ENCODE measurements around the gene AASDH. TPM values are rescaled to one million over a fixed set of nuclear protein-coding genes. Genes with fewer than 3 reads are reported as not detected.

The AASDH gene
- polyA plus RNA-seq, 1 donor (not counting 4 experiments of a cell fraction or from before 2014, with no cell fraction given), result 15.5 TPM

- Histone ChIP-seq H3K4me3 (ENCODE audit: control insufficient read depth in 2 of 3, extremely low read depth in 1 of 3, insufficient read depth in 2 of 3, low read depth in 1 of 3, low read length in 3 of 3) (no peak overlapping the region), H3K27me3 (ENCODE audit: control insufficient read depth, extremely low read depth, insufficient read depth, low read length) (no peaks in the 10 kb centered on the region), H4K20me1 (ENCODE audit: control insufficient read depth, extremely low read depth, insufficient read depth, low read length) (no peaks in the 10 kb centered on the region), H3K4me1 (ENCODE audit: control insufficient read depth, extremely low read depth, insufficient read depth, low read length) (peaks cover 7% of the 10 kb centered on the region), H2AFZ (ENCODE audit: control insufficient read depth, low read length) (no peak overlapping the region), H3K4me2 (ENCODE audit: control insufficient read depth, extremely low read depth, insufficient read depth, low read depth, low read length) (no peak overlapping the region), H3K9ac (ENCODE audit: control insufficient read depth, extremely low read depth, insufficient read depth, low read length) (no peak overlapping the region), H3K79me2 (ENCODE audit: control insufficient read depth, insufficient read depth, low read length) (peaks cover 17% of the 10 kb centered on the region), H3K36me3 (ENCODE audit: control insufficient read depth in 2 of 2, extremely low read depth in 1 of 2, insufficient read depth in 2 of 2, low read length in 2 of 2) (peaks cover 3 to 7% of the 10 kb centered on the region in 2 experiments), H3K27ac (ENCODE audit: control insufficient read depth, insufficient read depth, low read length) (no peak overlapping the region), H3K9me1 (ENCODE audit: control insufficient read depth, extremely low read depth, insufficient read depth, low read length) (no peaks in the 10 kb centered on the region), H3K9me3 (ENCODE audit: control insufficient read depth, low read depth, low read length) (no peaks in the 10 kb centered on the region)
- dilution Hi-C loops (cut with MboI; ENCODE audit: extremely low pct_ligation_motif_present, low sequenced_read_pairs), result no loop called here
- TF ChIP-seq, protein P1, sequence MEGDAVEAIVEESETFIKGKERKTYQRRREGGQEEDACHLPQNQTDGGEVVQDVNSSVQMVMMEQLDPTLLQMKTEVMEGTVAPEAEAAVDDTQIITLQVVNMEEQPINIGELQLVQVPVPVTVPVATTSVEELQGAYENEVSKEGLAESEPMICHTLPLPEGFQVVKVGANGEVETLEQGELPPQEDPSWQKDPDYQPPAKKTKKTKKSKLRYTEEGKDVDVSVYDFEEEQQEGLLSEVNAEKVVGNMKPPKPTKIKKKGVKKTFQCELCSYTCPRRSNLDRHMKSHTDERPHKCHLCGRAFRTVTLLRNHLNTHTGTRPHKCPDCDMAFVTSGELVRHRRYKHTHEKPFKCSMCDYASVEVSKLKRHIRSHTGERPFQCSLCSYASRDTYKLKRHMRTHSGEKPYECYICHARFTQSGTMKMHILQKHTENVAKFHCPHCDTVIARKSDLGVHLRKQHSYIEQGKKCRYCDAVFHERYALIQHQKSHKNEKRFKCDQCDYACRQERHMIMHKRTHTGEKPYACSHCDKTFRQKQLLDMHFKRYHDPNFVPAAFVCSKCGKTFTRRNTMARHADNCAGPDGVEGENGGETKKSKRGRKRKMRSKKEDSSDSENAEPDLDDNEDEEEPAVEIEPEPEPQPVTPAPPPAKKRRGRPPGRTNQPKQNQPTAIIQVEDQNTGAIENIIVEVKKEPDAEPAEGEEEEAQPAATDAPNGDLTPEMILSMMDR (optimal IDR thresholded peaks at IDR 0.05 in 1 of 3, IDR thresholded peaks at IDR 0.05 in 1 of 3, conservative IDR thresholded peaks at IDR 0.05 in 1 of 3; ENCODE audit: extremely low read depth in 1 of 3, insufficient read depth in 2 of 3, low read length in 3 of 3), result no peak
- TF ChIP-seq EZH2 (IDR thresholded peaks at IDR 0.05; ENCODE audit: low read length), result no peak
- FAIRE-seq (no peak), DNase-seq (ENCODE audit: low read depth, low spot score) (no peak)
Observed at GRCh38 chr4:56405016-56405415, 17.7 kb upstream of the AASDH start.

GRCh38 chr4:56400560-56400959 lies 13.3 kb upstream of the AASDH start:
- Histone ChIP-seq H3K4me1 (ENCODE audit: control insufficient read depth, extremely low read depth, insufficient read depth, low read length) (no peaks in the 10 kb centered on the region), H3K9me3 (ENCODE audit: control insufficient read depth, low read depth, low read length) (no peaks in the 10 kb centered on the region), H4K20me1 (ENCODE audit: control insufficient read depth, extremely low read depth, insufficient read depth, low read length) (no peaks in the 10 kb centered on the region), H3K27ac (ENCODE audit: control insufficient read depth, insufficient read depth, low read length) (no peak overlapping the region), H2AFZ (ENCODE audit: control insufficient read depth, low read length) (no peak overlapping the region), H3K4me2 (ENCODE audit: control insufficient read depth, extremely low read depth, insufficient read depth, low read depth, low read length) (no peak overlapping the region), H3K36me3 (ENCODE audit: control insufficient read depth in 2 of 2, extremely low read depth in 1 of 2, insufficient read depth in 2 of 2, low read length in 2 of 2) (peaks cover 2 to 10% of the 10 kb centered on the region in 2 experiments), H3K27me3 (ENCODE audit: control insufficient read depth, extremely low read depth, insufficient read depth, low read length) (no peaks in the 10 kb centered on the region), H3K79me2 (ENCODE audit: control insufficient read depth, insufficient read depth, low read length) (no peaks in the 10 kb centered on the region), H3K9me1 (ENCODE audit: control insufficient read depth, extremely low read depth, insufficient read depth, low read length) (no peaks in the 10 kb centered on the region), H3K9ac (ENCODE audit: control insufficient read depth, extremely low read depth, insufficient read depth, low read length) (no peak overlapping the region), H3K4me3 (ENCODE audit: control insufficient read depth in 2 of 3, extremely low read depth in 1 of 3, insufficient read depth in 2 of 3, low read depth in 1 of 3, low read length in 3 of 3) (no peak overlapping the region)
- FAIRE-seq, result no peak
- dilution Hi-C loops (cut with MboI; ENCODE audit: extremely low pct_ligation_motif_present, low sequenced_read_pairs), result no loop called here
- TF ChIP-seq EZH2 (IDR thresholded peaks at IDR 0.05; ENCODE audit: low read length), result no peak
- TF ChIP-seq, protein P1 (optimal IDR thresholded peaks at IDR 0.05 in 1 of 3, IDR thresholded peaks at IDR 0.05 in 1 of 3, conservative IDR thresholded peaks at IDR 0.05 in 1 of 3; ENCODE audit: extremely low read depth in 1 of 3, insufficient read depth in 2 of 3, low read length in 3 of 3), result no peak
- DNase-seq (ENCODE audit: low read depth, low spot score), result no peak
